NCI-H2029 treated with DMSO at 0.1 percent for 48 hours (cell line): Measurements from ENCODE around the gene CDC42SE2.
"Not testable (repeated sequence)": the region's sequence is repeated elsewhere in the genome, so short reads cannot be mapped to it uniquely, and the experiment has no call there.

ENCODE experiments used
- DNase-seq: peaks from one replicate; lab custom pipeline; 2025; lab: John Stamatoyannopoulos, UW

CDC42SE2 gene

GRCh38 chr5:131250751-131251475 lies 12.9 kb upstream of the CDC42SE2 start:
- no peak for DNase-seq

- no peak for DNase-seq
Measured at GRCh38 chr5:131252824-131253171, 11.1 kb upstream of the CDC42SE2 start.

GRCh38 chr5:131254025-131254424 lies 9.8 kb upstream of the CDC42SE2 start:
- DNase-seq: not testable (repeated sequence)

- DNase-seq: no peak
Measured at GRCh38 chr5:131254741-131255140, 9.1 kb upstream of the CDC42SE2 start.

- no peak for DNase-seq
Measured at GRCh38 chr5:131256507-131256823, 7.4 kb upstream of the CDC42SE2 start.

DNA sequence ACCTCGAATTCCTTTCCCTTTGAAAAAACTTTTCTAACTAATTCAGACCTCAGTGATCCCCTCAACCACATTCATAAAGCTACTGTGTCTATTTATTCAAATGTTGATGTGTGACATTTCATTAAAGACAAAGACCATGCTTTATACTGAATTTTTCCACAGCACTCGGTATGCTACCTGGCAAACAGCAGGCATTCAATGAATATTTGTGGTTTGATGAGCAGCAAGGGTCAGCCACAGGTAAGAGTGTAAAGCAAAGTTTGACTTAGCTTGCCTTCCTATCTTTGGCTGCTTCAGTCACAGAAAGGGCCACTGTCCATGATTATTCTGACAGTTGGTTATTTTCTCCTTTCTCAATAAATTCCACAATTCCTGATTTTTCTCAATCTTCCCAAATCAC lies 5.1 kb upstream of the CDC42SE2 start:
- no peak for DNase-seq

DNA sequence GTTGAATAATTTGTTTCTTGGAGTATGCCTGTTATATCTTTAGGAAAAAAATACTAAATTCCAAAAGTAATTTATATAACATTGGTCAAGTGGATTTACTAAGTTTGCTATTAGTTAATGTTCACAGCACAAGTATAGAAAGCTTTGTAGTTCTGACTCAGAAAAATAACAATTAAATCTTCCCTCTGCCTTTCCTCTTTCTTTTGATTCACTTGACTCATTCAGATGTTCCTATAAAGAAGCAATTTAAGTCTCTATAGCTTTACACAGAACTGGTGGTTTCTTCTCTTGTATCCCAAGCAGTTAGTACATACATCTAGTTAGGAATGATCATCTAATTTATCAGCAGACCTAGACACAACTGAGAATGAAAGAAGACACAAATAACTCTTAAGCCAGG lies 4.5 kb upstream of the CDC42SE2 start:
- no peak for DNase-seq

- DNase-seq: no peak
Measured at GRCh38 chr5:131260895-131261294, 3.0 kb upstream of the CDC42SE2 start.

GRCh38 chr5:131261483-131261882 lies 2.4 kb upstream of the CDC42SE2 start:
- DNase-seq: no peak

GRCh38 chr5:131262953-131263541 lies 806 bp upstream of the CDC42SE2 start:
- DNase-seq: no peak

- no peak for DNase-seq
Measured at GRCh38 chr5:131264451-131265099, 722 bp downstream of the CDC42SE2 start.

DNA sequence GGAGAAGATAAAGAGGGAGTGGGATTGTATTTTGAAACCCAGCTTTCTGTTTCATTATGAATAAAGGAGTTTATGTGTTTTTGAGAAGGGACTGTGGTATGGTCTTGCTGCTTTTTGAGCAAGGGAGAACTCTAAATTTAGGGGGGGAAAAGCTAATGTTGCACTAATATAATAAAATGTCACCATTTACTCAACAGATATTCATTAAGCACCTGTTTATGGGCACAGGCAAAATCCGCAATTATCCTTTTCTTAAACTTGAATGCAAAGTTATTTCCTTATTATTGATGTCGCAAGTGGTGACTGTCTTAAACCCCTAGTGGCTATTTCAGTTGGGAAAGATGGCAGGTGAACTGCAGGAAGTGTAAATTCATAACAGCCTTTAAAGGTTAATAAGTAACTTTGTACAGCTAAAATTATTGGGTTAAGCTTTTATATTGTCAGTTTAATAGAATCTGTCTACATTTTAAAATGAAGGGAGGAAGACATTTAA lies 1.5 kb downstream of the CDC42SE2 start:
- DNase-seq: no peak

GRCh38 chr5:131266370-131267060 lies 2.7 kb downstream of the CDC42SE2 start:
- no peak for DNase-seq

DNA sequence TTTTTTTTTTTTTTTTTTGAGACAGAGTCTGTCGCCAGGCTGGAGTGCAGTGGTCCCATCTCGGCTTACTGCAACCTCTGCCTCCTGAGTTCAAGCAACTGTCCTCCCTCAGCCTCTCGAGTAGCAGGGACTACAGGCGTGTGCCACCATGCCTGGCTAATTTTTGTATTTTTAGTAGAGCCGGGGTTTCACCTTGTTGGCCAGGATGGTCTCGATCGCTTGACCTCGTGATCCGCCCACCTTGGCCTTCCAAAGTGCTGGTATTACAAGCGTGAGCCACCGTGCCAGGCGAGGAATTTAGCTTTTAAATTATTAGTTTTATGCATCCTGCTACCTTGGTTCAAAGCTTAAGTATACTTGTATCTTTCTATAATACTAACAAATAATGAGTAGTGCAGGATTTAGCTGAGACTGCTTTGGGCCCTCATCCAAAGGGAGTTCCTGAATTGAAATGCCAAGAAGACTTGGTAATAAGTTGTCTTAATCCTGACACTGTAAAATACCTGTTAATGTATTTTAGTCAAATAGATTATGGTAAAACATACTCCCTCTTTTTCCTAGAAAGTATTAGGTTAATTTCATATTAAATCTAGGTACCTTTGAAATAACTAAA lies 5.0 kb downstream of the CDC42SE2 start:
- no peak for DNase-seq

GRCh38 chr5:131270809-131271208 lies 7.0 kb downstream of the CDC42SE2 start:
- no peak for DNase-seq

- DNase-seq: not testable (repeated sequence)
Measured at GRCh38 chr5:131271888-131272287, 8.0 kb downstream of the CDC42SE2 start.

GRCh38 chr5:131272307-131272706 lies 8.5 kb downstream of the CDC42SE2 start:
- no peak for DNase-seq

- DNase-seq: no peak
Measured at GRCh38 chr5:131272724-131273123, 8.9 kb downstream of the CDC42SE2 start.

GRCh38 chr5:131274326-131275063 lies 10.6 kb downstream of the CDC42SE2 start:
- DNase-seq: no peak

GRCh38 chr5:131276072-131276471 lies 12.2 kb downstream of the CDC42SE2 start:
- no peak for DNase-seq

DNA sequence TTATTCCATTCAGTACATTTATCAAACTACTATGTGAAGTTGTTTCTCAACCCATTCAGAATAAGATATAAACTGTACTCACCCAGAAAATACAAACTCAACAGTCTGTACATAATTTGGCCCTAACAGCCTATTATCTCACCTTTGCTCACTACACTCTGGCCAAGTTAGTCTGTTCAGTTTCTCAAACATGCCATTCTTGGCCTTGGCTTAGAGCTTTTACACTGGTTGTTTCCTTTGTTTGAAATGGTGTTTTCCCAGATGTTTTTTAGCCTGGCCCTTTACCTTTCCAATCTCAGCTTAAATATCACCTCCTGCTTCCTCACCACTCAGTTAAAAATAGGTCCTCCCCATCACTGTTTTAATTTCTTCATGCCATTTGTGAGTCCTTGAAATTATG lies 13.6 kb downstream of the CDC42SE2 start:
- DNase-seq: no peak
